ENCODE measurements around the gene HMGXB3.
"Not testable (repeated sequence)": the region's sequence is repeated elsewhere in the genome, so short reads cannot be mapped to it uniquely, and the experiment has no call there.

The HMGXB3 gene

DNA sequence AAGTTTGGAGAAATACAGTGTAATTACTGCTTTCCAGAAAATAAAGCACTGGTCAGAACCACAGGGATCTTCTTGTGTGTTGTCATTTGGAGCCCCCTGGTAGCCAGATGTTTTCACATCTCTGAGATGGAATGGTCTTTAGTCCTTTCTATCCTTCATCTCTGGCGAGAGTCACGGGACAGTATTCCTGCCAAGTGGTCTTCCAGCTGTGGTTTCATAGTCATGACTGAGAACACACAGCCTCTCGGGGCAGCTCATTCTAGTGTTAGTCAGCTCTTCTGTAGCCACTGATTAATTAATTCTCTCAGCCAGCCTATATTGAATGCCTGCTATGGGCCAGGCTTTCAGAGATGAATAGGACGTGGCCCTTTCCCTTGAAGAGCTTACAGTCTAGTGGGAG lies 34.1 kb downstream of the HMGXB3 start:
- Mint-ChIP-seq H3K4me1 (no peaks in the 10 kb centered on the region), H3K9me3 (no peaks in the 10 kb centered on the region), H3K4me3 (no peak overlapping the region), H3K36me3 (ENCODE audit: insufficient read depth) (peaks cover 58% of the 10 kb centered on the region), H3K27me3 (no peaks in the 10 kb centered on the region), H3K27ac (ENCODE audit: low read depth) (no peak overlapping the region)
- ATAC-seq (replicated peaks; ENCODE audit: extremely low read depth, poor library complexity, severe bottlenecking) (no peak), DNase-seq (ENCODE audit: low spot score in 2 of 2) (no peak)

DNA sequence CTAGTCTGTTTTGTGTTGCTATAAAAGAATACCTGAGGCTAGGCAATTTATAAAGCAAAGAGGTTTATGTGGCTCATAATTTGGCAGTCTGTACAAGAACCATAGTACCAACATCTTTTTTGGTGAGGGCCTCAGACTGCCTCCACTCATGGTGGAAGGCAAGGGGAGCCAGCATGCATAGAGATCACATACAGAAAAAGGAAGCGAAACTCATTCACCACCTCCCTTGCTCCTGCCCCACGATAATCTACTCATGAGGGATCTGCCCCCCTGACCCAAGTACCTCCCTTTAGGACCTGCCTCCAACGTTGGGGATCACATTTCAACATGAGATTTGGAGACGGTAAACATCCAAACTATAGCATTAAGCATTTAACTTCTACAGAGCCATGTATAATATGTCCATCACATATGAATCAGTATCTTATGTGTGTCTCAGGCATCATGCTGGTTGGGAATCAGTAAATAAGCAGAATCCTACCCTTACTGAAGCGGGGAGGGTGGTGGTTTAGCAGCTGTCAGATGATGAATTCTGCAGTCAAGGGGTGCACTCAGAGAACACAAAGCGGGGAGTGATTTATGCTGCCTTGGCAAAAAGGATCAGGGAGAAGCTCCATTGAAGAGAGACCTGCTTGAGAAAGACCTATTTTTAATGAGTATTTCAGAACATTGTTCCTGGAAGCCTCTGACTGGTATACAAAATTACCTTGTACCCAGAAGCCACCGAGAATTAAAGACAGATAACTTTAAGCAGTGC lies 34.8 kb downstream of the HMGXB3 start:
- no peak for ATAC-seq (replicated peaks; ENCODE audit: extremely low read depth, poor library complexity, severe bottlenecking)
- H3K27me3 Mint-ChIP-seq = no peaks in the 10 kb centered on the region
- H3K36me3 Mint-ChIP-seq (ENCODE audit: insufficient read depth) = peaks cover 55% of the 10 kb centered on the region
- H3K4me3 Mint-ChIP-seq = no peak overlapping the region
- H3K4me1 Mint-ChIP-seq = no peaks in the 10 kb centered on the region
- no peak overlapping the region for H3K27ac Mint-ChIP-seq (ENCODE audit: low read depth)
- no peak for DNase-seq (ENCODE audit: low spot score in 2 of 2)
- H3K9me3 Mint-ChIP-seq = no peaks in the 10 kb centered on the region

DNA sequence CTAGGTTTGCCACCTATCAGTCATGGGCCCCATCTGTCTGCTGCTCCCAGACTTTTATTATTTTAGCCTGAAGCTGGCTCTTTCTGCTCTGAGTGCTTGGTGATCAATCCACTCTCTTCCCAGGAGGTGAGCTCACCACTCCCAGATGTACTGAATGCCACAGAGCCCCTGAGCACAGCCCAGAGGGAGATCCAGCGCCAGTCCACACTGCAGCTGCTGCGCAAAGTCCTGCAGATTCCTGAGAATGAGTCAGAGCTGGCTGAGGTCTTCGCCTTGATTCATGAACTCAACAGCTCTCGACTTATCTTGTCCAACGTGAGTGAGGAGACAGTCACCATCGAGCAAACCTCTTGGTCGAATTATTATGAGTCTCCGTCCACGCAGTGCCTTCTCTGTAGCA lies 36.0 kb downstream of the HMGXB3 start:
- Mint-ChIP-seq H3K4me1 (no peaks in the 10 kb centered on the region), H3K9me3 (no peaks in the 10 kb centered on the region), H3K36me3 (ENCODE audit: insufficient read depth) (peaks cover 56% of the 10 kb centered on the region), H3K27ac (ENCODE audit: low read depth) (no peak overlapping the region), H3K27me3 (no peaks in the 10 kb centered on the region), H3K4me3 (no peak overlapping the region)
- DNase-seq (ENCODE audit: low spot score in 2 of 2) (no peak), ATAC-seq (replicated peaks; ENCODE audit: extremely low read depth, poor library complexity, severe bottlenecking) (no peak)

DNA sequence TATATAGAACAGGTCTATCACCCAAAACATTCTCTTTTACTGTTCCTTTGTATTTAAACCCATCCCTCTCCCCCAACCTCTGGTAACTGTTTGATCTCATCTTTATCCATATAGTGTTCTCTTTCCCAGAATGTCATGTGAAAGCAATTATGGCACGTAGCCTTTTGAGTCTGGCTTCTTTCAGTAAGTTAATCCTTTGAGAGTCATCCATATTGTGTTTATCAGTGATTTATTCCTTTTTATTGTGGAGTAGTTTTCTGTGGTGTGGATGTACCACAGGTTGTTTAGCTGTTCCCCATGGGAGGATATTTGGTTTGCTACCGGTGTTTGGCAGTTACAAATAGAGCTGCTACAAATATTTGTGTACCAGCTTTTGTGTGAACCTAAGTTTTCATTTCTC lies 38.0 kb downstream of the HMGXB3 start:
- Mint-ChIP-seq H3K27me3 (no peaks in the 10 kb centered on the region), H3K36me3 (ENCODE audit: insufficient read depth) (peaks cover 60% of the 10 kb centered on the region), H3K9me3 (no peaks in the 10 kb centered on the region), H3K4me1 (peaks cover 17% of the 10 kb centered on the region), H3K27ac (ENCODE audit: low read depth) (no peak overlapping the region), H3K4me3 (no peak overlapping the region)
- ATAC-seq (replicated peaks; ENCODE audit: extremely low read depth, poor library complexity, severe bottlenecking) (no peak), DNase-seq (ENCODE audit: low spot score in 2 of 2) (no peak)

DNA sequence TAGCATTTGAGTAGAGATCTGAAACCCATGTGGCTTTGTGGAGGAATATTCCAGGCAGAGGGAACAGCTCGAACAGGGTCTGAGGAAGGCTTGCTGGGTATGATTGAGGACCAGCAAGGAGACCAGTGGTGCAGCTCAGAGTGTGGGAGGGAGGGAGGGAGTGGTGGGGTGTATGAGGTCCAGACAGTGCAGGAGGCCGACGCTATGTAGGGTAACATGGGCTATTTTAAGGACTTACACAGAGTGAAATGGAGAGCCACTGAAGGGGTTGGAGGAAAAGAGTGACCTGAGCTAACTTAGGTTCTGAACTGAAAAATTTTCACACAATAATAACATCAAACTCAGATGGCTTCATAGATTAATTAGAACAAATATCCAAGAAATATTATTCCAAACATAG lies 41.9 kb downstream of the HMGXB3 start:
- no peak overlapping the region for H3K4me3 Mint-ChIP-seq
- DNase-seq (ENCODE audit: low spot score in 2 of 2) = no peak
- H3K27ac Mint-ChIP-seq (ENCODE audit: low read depth) = no peak overlapping the region
- peaks cover 47% of the 10 kb centered on the region for H3K36me3 Mint-ChIP-seq (ENCODE audit: insufficient read depth)
- H3K9me3 Mint-ChIP-seq = no peaks in the 10 kb centered on the region
- no peak for ATAC-seq (replicated peaks; ENCODE audit: extremely low read depth, poor library complexity, severe bottlenecking)
- peaks cover 44% of the 10 kb centered on the region for H3K4me1 Mint-ChIP-seq
- H3K27me3 Mint-ChIP-seq = no peaks in the 10 kb centered on the region

DNA sequence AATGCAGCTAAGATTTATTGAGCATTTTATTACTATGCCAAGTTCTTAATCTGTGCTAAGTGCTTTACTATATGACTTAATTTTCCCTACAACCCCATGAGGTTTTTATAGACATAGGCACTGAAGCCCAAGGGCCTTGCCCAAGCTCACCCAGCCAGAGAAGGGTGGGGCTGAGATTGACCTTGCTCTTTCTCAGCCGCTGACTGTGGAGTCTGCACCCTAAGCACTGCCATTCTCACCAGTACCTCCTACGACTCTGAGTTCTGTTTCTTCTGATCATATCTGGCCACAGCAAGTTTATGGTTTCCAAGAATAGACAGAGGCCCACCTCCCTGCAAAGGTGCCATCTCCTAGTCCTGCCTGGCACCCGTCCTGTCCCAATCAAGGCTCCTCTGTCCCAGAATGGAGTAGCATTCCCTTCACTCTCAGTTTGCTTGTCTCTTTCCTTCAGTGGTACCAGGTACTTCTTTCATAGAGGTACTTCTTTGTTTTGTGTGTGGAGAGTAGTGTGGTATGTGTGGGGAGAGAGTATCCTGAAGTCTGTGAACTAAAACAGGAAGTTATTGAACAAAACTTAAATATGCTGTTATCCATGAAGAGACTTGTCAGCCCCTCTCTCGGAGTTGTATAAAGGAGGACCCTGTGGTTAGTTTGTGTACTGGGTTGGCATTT lies 43.3 kb downstream of the HMGXB3 start:
- DNase-seq (ENCODE audit: low spot score in 2 of 2) (no peak), ATAC-seq (replicated peaks; ENCODE audit: extremely low read depth, poor library complexity, severe bottlenecking) (no peak)
- peaks cover 46% of the 10 kb centered on the region for H3K4me1 Mint-ChIP-seq
- H3K27ac Mint-ChIP-seq (ENCODE audit: low read depth) = peak overlapping the region; percentile 2
- H3K9me3 Mint-ChIP-seq = no peaks in the 10 kb centered on the region
- H3K4me3 Mint-ChIP-seq = peak overlapping the region; percentile 12
- H3K36me3 Mint-ChIP-seq (ENCODE audit: insufficient read depth) = peaks cover 46% of the 10 kb centered on the region
- no peaks in the 10 kb centered on the region for H3K27me3 Mint-ChIP-seq

DNA sequence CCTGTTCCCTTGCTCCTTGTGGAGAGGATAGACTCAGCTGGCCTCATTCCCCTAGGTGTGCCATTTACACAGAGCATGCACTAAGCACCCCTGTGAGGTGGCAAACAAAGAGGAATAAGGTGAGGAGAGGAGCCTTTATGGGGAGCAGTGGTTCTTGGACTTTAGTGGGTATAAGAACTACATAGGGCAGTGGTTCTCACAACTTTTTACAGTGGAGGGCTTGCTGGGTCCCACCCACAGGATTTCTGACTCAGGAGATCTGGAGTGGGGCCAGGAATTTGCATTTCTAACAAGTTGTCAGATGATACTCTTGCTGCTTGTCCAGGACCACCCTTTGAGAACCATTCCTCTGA lies 43.8 kb downstream of the HMGXB3 start:
- Mint-ChIP-seq H3K27me3 (no peaks in the 10 kb centered on the region), H3K9me3 (no peaks in the 10 kb centered on the region), H3K27ac (ENCODE audit: low read depth) (peak overlapping the region; percentile 2), H3K36me3 (ENCODE audit: insufficient read depth) (peaks cover 51% of the 10 kb centered on the region), H3K4me3 (peak overlapping the region; percentile 12), H3K4me1 (peaks cover 52% of the 10 kb centered on the region)
- ATAC-seq (replicated peaks; ENCODE audit: extremely low read depth, poor library complexity, severe bottlenecking) (no peak), DNase-seq (ENCODE audit: low spot score in 2 of 2) (no peak)

DNA sequence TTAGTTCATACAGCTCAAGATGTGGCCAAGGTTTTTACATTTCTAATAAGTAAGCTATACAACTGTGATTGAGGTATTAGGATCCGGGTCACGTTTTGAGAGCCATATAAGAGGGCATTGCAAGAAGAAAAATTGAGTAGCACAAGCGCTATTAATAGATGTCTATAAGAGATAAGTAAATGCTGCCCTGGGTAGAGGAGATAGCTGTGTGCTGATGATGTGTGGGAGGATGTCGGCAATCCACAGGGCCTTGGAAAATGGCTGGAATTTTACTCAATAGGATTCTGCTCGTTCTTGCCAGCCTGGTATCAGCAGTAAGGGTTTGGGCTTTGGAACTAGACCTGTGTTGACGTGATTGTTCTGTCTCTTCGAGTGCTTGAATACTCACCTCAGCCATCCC lies 44.2 kb downstream of the HMGXB3 start:
- no peaks in the 10 kb centered on the region for H3K9me3 Mint-ChIP-seq
- DNase-seq (ENCODE audit: low spot score in 2 of 2) (no peak), ATAC-seq (replicated peaks; ENCODE audit: extremely low read depth, poor library complexity, severe bottlenecking) (no peak)
- no peaks in the 10 kb centered on the region for H3K27me3 Mint-ChIP-seq
- peaks cover 55% of the 10 kb centered on the region for H3K4me1 Mint-ChIP-seq
- H3K27ac Mint-ChIP-seq (ENCODE audit: low read depth) = no peak overlapping the region
- peaks cover 51% of the 10 kb centered on the region for H3K36me3 Mint-ChIP-seq (ENCODE audit: insufficient read depth)
- H3K4me3 Mint-ChIP-seq = no peak overlapping the region

DNA sequence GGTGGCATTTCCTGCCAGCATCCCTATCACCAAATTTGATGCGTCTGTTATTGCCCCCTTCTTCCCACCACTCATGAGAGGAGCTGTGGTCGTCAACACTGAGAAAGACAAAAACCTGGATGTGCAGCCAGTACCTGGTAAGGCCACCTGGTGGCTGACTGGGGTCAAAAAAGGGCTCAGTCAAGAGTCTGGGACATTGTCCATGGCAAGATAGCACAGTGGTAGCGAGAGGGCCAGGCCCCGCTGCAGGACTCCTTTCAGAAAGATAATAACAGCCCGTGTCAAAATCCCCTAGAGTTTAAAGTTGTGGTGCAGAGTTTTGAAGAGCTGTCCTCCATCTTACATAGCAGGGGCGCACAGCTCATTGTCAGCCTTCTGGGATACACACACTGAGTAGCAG lies 45.0 kb downstream of the HMGXB3 start:
- no peak for DNase-seq (ENCODE audit: low spot score in 2 of 2)
- peaks cover 55% of the 10 kb centered on the region for H3K4me1 Mint-ChIP-seq
- peak; percentile 8 for ATAC-seq (replicated peaks; ENCODE audit: extremely low read depth, poor library complexity, severe bottlenecking)
- peaks cover 55% of the 10 kb centered on the region for H3K36me3 Mint-ChIP-seq (ENCODE audit: insufficient read depth)
- H3K9me3 Mint-ChIP-seq = no peaks in the 10 kb centered on the region
- H3K27ac Mint-ChIP-seq (ENCODE audit: low read depth) = peak overlapping the region; percentile 44
- peak overlapping the region; percentile 16 for H3K4me3 Mint-ChIP-seq
- H3K27me3 Mint-ChIP-seq = no peaks in the 10 kb centered on the region

DNA sequence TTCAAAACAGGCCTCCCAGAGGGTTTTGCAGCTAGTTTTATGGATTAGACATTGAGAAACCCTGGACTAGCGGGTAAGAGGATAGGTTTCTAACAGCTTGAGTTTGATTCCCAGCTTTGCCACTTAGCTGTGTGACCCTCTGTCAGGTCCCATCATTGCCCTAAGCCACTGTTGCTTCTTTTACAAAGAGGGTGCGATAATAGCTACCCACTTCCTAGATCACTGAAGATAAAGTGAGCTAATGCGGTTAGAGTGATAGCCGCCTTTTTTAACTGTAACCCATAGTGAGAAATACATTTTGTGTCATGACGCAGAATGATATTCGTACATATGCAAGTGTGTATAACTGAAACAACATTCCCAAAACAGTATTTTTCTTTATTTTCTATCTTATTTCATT lies 45.5 kb downstream of the HMGXB3 start:
- H3K9me3 Mint-ChIP-seq = no peaks in the 10 kb centered on the region
- H3K4me1 Mint-ChIP-seq = peaks cover 55% of the 10 kb centered on the region
- peak overlapping the region; percentile 44 for H3K27ac Mint-ChIP-seq (ENCODE audit: low read depth)
- peak in 1 of 2 donors; percentile 50 for DNase-seq (ENCODE audit: low spot score in 2 of 2)
- peaks cover 56% of the 10 kb centered on the region for H3K36me3 Mint-ChIP-seq (ENCODE audit: insufficient read depth)
- peak overlapping the region; percentile 16 for H3K4me3 Mint-ChIP-seq
- no peaks in the 10 kb centered on the region for H3K27me3 Mint-ChIP-seq
- peak; percentile 95 for ATAC-seq (replicated peaks; ENCODE audit: extremely low read depth, poor library complexity, severe bottlenecking)

DNA sequence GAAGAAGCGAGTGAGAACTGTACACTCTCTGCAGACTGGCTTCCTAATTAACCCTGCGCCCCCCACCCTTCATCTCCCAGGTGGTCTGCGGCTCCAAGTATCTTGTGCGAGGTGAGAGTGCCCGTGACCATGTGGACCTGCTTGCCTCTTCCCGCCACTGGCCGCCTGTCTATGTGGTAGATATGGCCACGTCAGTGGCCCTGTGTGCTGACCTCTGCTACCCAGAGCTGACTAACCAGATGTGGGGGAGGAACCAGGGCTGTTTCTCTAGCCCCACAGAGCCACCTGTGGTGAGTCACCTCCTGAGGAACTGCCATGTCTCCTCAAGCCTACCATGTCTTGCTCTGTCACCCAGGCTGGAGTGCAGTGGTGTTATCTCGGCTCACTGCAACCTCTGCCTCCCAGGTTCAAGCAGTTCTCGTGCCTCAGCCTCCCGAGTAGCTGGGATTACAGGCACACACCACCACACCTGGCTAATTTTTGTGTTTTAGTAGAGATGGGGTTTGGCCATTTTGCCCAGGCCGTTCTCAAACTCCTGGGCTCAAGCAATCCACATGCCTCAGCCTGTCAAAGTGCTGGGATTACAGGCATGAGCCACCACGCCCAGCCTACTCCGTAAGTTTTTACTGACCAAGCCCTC lies 49.8 kb downstream of the HMGXB3 start:
- H3K9me3 Mint-ChIP-seq; H3K27ac Mint-ChIP-seq (ENCODE audit: low read depth); H3K4me3 Mint-ChIP-seq; DNase-seq (ENCODE audit: low spot score in 2 of 2); ATAC-seq (replicated peaks; ENCODE audit: extremely low read depth, poor library complexity, severe bottlenecking); H3K27me3 Mint-ChIP-seq: not testable (repeated sequence)
- peaks cover 55% of the 10 kb centered on the region for H3K36me3 Mint-ChIP-seq (ENCODE audit: insufficient read depth)
- H3K4me1 Mint-ChIP-seq = peaks cover 22% of the 10 kb centered on the region

DNA sequence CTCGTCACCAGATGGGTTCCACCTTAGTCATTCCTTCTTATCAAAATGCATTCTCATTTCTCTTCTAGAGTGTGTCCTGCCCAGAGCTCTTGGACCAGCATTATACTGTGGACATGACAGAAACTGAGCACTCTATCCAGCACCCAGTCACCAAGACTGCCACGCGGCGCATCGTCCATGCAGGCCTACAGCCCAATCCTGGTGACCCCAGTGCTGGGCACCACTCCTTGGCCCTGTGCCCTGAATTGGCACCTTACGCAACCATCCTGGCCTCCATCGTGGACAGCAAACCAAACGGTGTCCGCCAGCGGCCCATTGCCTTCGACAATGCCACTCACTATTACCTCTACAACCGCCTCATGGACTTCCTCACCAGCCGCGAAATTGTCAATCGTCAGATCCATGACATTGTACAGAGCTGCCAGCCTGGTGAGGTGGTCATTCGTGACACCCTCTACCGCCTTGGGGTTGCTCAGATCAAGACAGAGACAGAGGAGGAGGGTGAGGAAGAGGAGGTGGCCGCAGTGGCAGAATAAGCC lies 51.2 kb downstream of the HMGXB3 start:
- peaks cover 48% of the 10 kb centered on the region for H3K36me3 Mint-ChIP-seq (ENCODE audit: insufficient read depth)
- no peak overlapping the region for H3K4me3 Mint-ChIP-seq
- ATAC-seq (replicated peaks; ENCODE audit: extremely low read depth, poor library complexity, severe bottlenecking) = no peak
- no peak for DNase-seq (ENCODE audit: low spot score in 2 of 2)
- H3K27me3 Mint-ChIP-seq = no peaks in the 10 kb centered on the region
- no peak overlapping the region for H3K27ac Mint-ChIP-seq (ENCODE audit: low read depth)
- H3K4me1 Mint-ChIP-seq = peaks cover 11% of the 10 kb centered on the region
- H3K9me3 Mint-ChIP-seq = no peaks in the 10 kb centered on the region
